IPS-18a (cell line): Measurements from ENCODE around the gene AGTPBP1.

ENCODE experiments used
- H3K27ac ChIP-seq: one replicate; pipeline ENCODE4 v1.5.1; 2013; ENCODE audit warnings: low read length
- H3K27me3 ChIP-seq: one replicate; pipeline ENCODE4 v1.6.1; 2013; ENCODE audit warnings: mild to moderate bottlenecking, low read length; ENCODE audit not compliant: control insufficient read depth, insufficient read depth
- H3K36me3 ChIP-seq: one replicate; pipeline ENCODE4 v1.6.1; 2013; ENCODE audit warnings: low read depth, low read length; ENCODE audit not compliant: control insufficient read depth
- H3K4me1 ChIP-seq: one replicate; pipeline ENCODE4 v1.6.1; 2013; ENCODE audit warnings: low read depth, low read length; ENCODE audit not compliant: control insufficient read depth
- H3K4me3 ChIP-seq: one replicate; pipeline ENCODE4 v1.5.1; 2013; ENCODE audit warnings: low read length
- H3K9ac ChIP-seq: one replicate; pipeline ENCODE4 v1.6.1; 2013; ENCODE audit warnings: mild to moderate bottlenecking, low read length, moderate library complexity
- H3K9me3 ChIP-seq: one replicate; pipeline ENCODE4 v1.6.1; 2013; ENCODE audit warnings: low read depth, low read length; ENCODE audit not compliant: control insufficient read depth

AGTPBP1 gene

GRCh38 chr9:85716031-85716877 lies 25.5 kb downstream of the AGTPBP1 start:
- no peak overlapping the region for H3K27ac ChIP-seq

GRCh38 chr9:85715587-85715986 lies 26.2 kb downstream of the AGTPBP1 start:
- no peaks in the 10 kb centered on the region for H3K9me3 ChIP-seq
- peaks cover 4% of the 10 kb centered on the region for H3K36me3 ChIP-seq
- H3K27me3 ChIP-seq, result no peaks in the 10 kb centered on the region
- H3K4me1 ChIP-seq, result no peaks in the 10 kb centered on the region
- H3K27ac ChIP-seq, result no peak overlapping the region
- H3K9ac ChIP-seq, result no peak overlapping the region
- H3K4me3 ChIP-seq, result no peak overlapping the region

More at GRCh38 chr9:85716031-85716877, 25.5 kb downstream of the AGTPBP1 start:
- H3K27me3 ChIP-seq, result no peaks in the 10 kb centered on the region
- no peak overlapping the region for H3K4me3 ChIP-seq
- H3K9me3 ChIP-seq, result no peaks in the 10 kb centered on the region
- H3K9ac ChIP-seq, result no peak overlapping the region
- H3K4me1 ChIP-seq, result no peaks in the 10 kb centered on the region
- no peaks in the 10 kb centered on the region for H3K36me3 ChIP-seq

- Histone ChIP-seq H3K9ac (no peak overlapping the region), H3K27ac (no peak overlapping the region), H3K36me3 (peaks cover 9% of the 10 kb centered on the region), H3K27me3 (no peaks in the 10 kb centered on the region), H3K9me3 (no peaks in the 10 kb centered on the region), H3K4me1 (no peaks in the 10 kb centered on the region), H3K4me3 (no peak overlapping the region)
Measured at GRCh38 chr9:85713897-85714296, 27.9 kb downstream of the AGTPBP1 start.

GRCh38 chr9:85704744-85705143 lies 37.0 kb downstream of the AGTPBP1 start:
- H3K9me3 ChIP-seq, result no peaks in the 10 kb centered on the region
- H3K27ac ChIP-seq, result no peak overlapping the region
- no peak overlapping the region for H3K4me3 ChIP-seq
- H3K9ac ChIP-seq, result no peak overlapping the region
- peaks cover 5% of the 10 kb centered on the region for H3K36me3 ChIP-seq
- H3K4me1 ChIP-seq, result no peaks in the 10 kb centered on the region
- no peaks in the 10 kb centered on the region for H3K27me3 ChIP-seq

- no peaks in the 10 kb centered on the region for H3K36me3 ChIP-seq
- no peaks in the 10 kb centered on the region for H3K27me3 ChIP-seq
- no peak overlapping the region for H3K27ac ChIP-seq
- no peak overlapping the region for H3K4me3 ChIP-seq
- H3K9ac ChIP-seq, result no peak overlapping the region
- H3K4me1 ChIP-seq, result no peaks in the 10 kb centered on the region
- no peaks in the 10 kb centered on the region for H3K9me3 ChIP-seq
Measured at GRCh38 chr9:85703398-85703797, 38.4 kb downstream of the AGTPBP1 start.

GRCh38 chr9:85702726-85703289 lies 38.9 kb downstream of the AGTPBP1 start:
- H3K36me3 ChIP-seq, result no peaks in the 10 kb centered on the region
- no peaks in the 10 kb centered on the region for H3K4me1 ChIP-seq
- no peaks in the 10 kb centered on the region for H3K27me3 ChIP-seq
- H3K27ac ChIP-seq, result no peak overlapping the region
- no peak overlapping the region for H3K4me3 ChIP-seq
- no peaks in the 10 kb centered on the region for H3K9me3 ChIP-seq
- no peak overlapping the region for H3K9ac ChIP-seq

- Histone ChIP-seq H3K9me3 (no peaks in the 10 kb centered on the region), H3K27me3 (no peaks in the 10 kb centered on the region), H3K4me1 (no peaks in the 10 kb centered on the region), H3K27ac (no peak overlapping the region), H3K4me3 (no peak overlapping the region), H3K36me3 (no peaks in the 10 kb centered on the region), H3K9ac (no peak overlapping the region)
Measured at GRCh38 chr9:85702191-85702590, 39.6 kb downstream of the AGTPBP1 start.

GRCh38 chr9:85700330-85700729 lies 41.4 kb downstream of the AGTPBP1 start:
- Histone ChIP-seq H3K9me3 (no peaks in the 10 kb centered on the region), H3K9ac (no peak overlapping the region), H3K27me3 (no peaks in the 10 kb centered on the region), H3K27ac (no peak overlapping the region), H3K36me3 (no peaks in the 10 kb centered on the region), H3K4me1 (no peaks in the 10 kb centered on the region), H3K4me3 (no peak overlapping the region)

GRCh38 chr9:85688361-85688760 lies 53.4 kb downstream of the AGTPBP1 start:
- no peaks in the 10 kb centered on the region for H3K27me3 ChIP-seq
- peaks cover 4% of the 10 kb centered on the region for H3K4me1 ChIP-seq
- H3K36me3 ChIP-seq, result no peaks in the 10 kb centered on the region
- H3K4me3 ChIP-seq, result no peak overlapping the region
- no peak overlapping the region for H3K9ac ChIP-seq
- H3K27ac ChIP-seq, result no peak overlapping the region
- H3K9me3 ChIP-seq, result no peaks in the 10 kb centered on the region

- Histone ChIP-seq H3K9me3 (no peaks in the 10 kb centered on the region), H3K27me3 (no peaks in the 10 kb centered on the region), H3K36me3 (no peaks in the 10 kb centered on the region)
Measured at GRCh38 chr9:85685081-85685480, 56.7 kb downstream of the AGTPBP1 start.

GRCh38 chr9:85676790-85677189 lies 65.0 kb downstream of the AGTPBP1 start:
- H3K36me3 ChIP-seq, result peaks cover 7% of the 10 kb centered on the region

More at GRCh38 chr9:85685081-85685480, 56.7 kb downstream of the AGTPBP1 start:
- Histone ChIP-seq H3K4me3 (no peak overlapping the region), H3K27ac (no peak overlapping the region), H3K4me1 (peaks cover 1% of the 10 kb centered on the region), H3K9ac (no peak overlapping the region)

GRCh38 chr9:85667374-85667773 lies 74.4 kb downstream of the AGTPBP1 start:
- no peaks in the 10 kb centered on the region for H3K27me3 ChIP-seq

More at GRCh38 chr9:85676790-85677189, 65.0 kb downstream of the AGTPBP1 start:
- H3K27ac ChIP-seq, result no peak overlapping the region
- no peak overlapping the region for H3K9ac ChIP-seq
- H3K9me3 ChIP-seq, result no peaks in the 10 kb centered on the region
- no peaks in the 10 kb centered on the region for H3K27me3 ChIP-seq
- H3K4me1 ChIP-seq, result no peaks in the 10 kb centered on the region
- no peak overlapping the region for H3K4me3 ChIP-seq

More at GRCh38 chr9:85667374-85667773, 74.4 kb downstream of the AGTPBP1 start:
- Histone ChIP-seq H3K36me3 (peaks cover 7% of the 10 kb centered on the region), H3K27ac (no peak overlapping the region), H3K4me1 (no peaks in the 10 kb centered on the region), H3K4me3 (no peak overlapping the region), H3K9ac (no peak overlapping the region), H3K9me3 (no peaks in the 10 kb centered on the region)
